ENCODE measurements around the gene NFKBIZ.

- TF ChIP-seq CTCF (IDR thresholded peaks at IDR 0.05; ENCODE audit: low read depth, low read length), result no peak
- TF ChIP-seq POLR2A (IDR thresholded peaks at IDR 0.05; ENCODE audit: extremely low read depth, insufficient read length), result no peak
- TF ChIP-seq MAX (IDR thresholded peaks at IDR 0.05; ENCODE audit: low read depth, low read length), result no peak
Measured at GRCh38 chr3:101807888-101808287, 41.4 kb upstream of the NFKBIZ start.
